MV-4-11 (cell line): ENCODE data around the gene HAUS5.
"Not testable (repeated sequence)": the region's sequence is repeated elsewhere in the genome, so short reads cannot be mapped to it uniquely, and the experiment has no call there.

Experiments used
- DNase-seq: peaks from one replicate; lab custom pipeline; 2025; lab: John Stamatoyannopoulos, UW

HAUS5 gene

GRCh38 chr19:35642798-35643254, 30.3 kb downstream of the HAUS5 start:
- DNase-seq: no peak

- peak; percentile 75 for DNase-seq
Measured at GRCh38 chr19:35643255-35644205, 31.0 kb downstream of the HAUS5 start.

GRCh38 chr19:35644206-35644986, 31.9 kb downstream of the HAUS5 start:
- DNase-seq: peak; percentile 95

- DNase-seq: peak; percentile 74
Measured at GRCh38 chr19:35644987-35645679, 32.6 kb downstream of the HAUS5 start.

GRCh38 chr19:35645680-35646511, 33.4 kb downstream of the HAUS5 start:
- DNase-seq: no peak

- peak; percentile 100 for DNase-seq
Measured at GRCh38 chr19:35648017-35648961, 35.8 kb downstream of the HAUS5 start, which contains the start of gene COX6B1. Gene COX6B1, plus strand, starts transcription at chr19:35648323. Its CDS starts 2,921 bp downstream, at chr19:35651244.

- DNase-seq: no peak
Measured at GRCh38 chr19:35650581-35650980, 38.0 kb downstream of the HAUS5 start.

- DNase-seq: not testable (repeated sequence)
Measured at GRCh38 chr19:35654828-35655227, 42.3 kb downstream of the HAUS5 start.

- DNase-seq: no peak
Measured at GRCh38 chr19:35655600-35655999, 43.1 kb downstream of the HAUS5 start.

GRCh38 chr19:35656700-35657099, 44.2 kb downstream of the HAUS5 start:
- no peak for DNase-seq

GRCh38 chr19:35657904-35658700, 45.6 kb downstream of the HAUS5 start:
- DNase-seq: no peak

GRCh38 chr19:35661995-35662340, 49.4 kb downstream of the HAUS5 start:
- no peak for DNase-seq

GRCh38 chr19:35663981-35664380, 51.4 kb downstream of the HAUS5 start:
- DNase-seq: no peak

- DNase-seq: no peak
Measured at GRCh38 chr19:35665157-35665556, 52.6 kb downstream of the HAUS5 start.

- DNase-seq: no peak
Measured at GRCh38 chr19:35665604-35666003, 53.1 kb downstream of the HAUS5 start.

GRCh38 chr19:35666251-35666913, 53.8 kb downstream of the HAUS5 start, which contains the start of gene UPK1A:
Gene UPK1A, plus strand, starts transcription at chr19:35666517. Its CDS starts 296 bp downstream, at chr19:35666813.
- no peak for DNase-seq

GRCh38 chr19:35669566-35669965, 57.0 kb downstream of the HAUS5 start:
- no peak for DNase-seq

- DNase-seq: no peak
Measured at GRCh38 chr19:35669974-35670373, 57.4 kb downstream of the HAUS5 start.

GRCh38 chr19:35670686-35671085, 58.2 kb downstream of the HAUS5 start:
- no peak for DNase-seq
